ENCODE results near the gene APOE.

APOE gene

DNA sequence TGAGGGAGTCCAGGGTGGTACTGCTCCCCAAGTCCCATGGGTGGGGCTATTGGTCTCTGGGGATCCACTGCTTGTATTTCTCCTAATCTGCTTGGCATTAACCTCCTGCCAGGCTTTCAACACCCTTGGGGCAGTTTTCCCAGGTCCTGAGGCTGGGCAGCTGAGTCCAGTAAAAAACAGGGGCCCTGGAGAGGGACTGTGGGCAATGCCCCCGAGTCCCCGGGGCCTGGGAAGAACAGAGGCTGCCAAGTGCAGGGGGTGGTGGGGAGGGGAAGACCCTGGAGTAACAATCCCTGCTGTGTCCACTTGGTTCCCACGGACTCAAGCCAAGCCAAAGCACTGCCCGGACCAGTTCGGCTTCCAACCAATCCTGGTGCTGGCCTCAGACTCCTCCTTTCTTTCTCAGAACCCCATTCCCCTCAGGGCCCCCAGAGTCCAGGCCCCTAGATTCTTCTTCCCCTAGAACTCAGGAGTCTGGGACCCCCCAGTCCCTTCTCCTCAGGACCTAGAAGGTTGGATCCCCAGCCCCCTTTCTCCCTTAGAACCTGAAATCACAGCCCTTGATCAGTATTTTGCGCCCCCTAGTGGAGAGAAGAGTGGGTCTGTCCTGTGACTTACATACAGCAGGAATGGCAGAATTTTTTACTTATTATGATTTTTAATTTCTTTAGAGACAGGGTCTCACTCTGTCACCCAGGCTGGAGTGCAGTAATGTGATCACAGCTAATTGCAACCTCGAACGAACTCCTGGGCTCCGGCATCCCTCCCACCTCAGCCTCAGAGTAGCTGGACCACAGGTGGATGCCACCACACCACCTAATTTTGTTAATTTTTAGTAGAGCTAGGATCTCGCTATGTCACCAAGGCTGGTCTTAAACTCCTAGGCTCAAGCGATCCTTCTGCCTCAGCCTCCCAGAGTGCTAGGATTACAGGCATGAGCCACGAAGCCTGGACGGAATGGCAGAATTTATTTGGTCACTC is 45.9 kb downstream of the APOE start:
- DNase-seq (ENCODE audit: low read depth in 1 of 2, low spot score in 1 of 2) = peak in 1 of 2 donors; percentile 17

- no peak for DNase-seq (ENCODE audit: low read depth in 1 of 2, low spot score in 1 of 2)
Observed at GRCh38 chr19:44954278-44954648, 48.7 kb downstream of the APOE start.

DNA sequence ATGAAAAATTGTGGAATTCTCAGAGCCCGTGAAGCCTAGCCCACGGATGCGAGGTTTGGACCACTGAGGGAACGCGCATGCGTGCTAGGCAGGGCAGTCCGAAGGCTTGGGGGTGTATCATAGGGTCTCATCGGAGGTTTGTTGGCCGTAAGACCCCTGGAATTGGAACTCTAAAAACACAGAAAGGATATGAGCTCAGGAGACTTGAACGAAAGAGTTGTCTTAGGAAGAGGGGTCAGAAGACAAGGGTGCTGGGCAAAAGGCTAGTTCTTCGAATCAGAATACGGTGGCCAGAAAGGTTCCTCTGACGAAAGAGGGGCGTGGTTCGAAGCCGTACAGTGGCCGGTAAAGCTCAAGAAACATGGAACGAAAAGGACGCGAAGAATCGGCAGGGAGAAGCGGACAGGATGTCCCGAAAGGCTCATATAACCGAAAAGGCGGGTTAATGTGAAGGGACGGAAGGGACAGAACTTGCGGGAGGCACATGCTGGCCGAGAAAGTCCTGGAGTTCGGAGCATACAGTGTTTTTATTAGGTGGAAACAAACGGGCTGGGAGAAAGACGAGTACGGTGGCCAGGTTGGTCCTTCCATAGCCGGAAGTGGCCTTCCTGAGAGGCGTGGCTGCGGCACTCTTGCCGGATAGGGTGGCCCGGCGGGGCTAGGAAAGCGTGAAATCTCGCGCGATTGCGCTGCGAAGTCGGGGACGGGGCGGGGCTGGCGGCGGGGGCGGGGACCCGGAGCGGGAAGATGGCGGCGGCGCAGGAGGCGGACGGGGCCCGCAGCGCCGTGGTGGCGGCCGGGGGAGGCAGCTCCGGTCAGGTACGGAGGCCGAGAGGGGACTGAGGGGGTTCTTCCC is 49.3 kb downstream of the APOE start, which contains the start of gene CLPTM1:
Gene CLPTM1, plus strand, starts transcription at position 732 of the 856 bp plus-strand sequence. Its CDS starts 16 bp downstream, at position 748.
- peak; percentile 94 to 96 for DNase-seq (ENCODE audit: low read depth in 1 of 2, low spot score in 1 of 2)

DNA sequence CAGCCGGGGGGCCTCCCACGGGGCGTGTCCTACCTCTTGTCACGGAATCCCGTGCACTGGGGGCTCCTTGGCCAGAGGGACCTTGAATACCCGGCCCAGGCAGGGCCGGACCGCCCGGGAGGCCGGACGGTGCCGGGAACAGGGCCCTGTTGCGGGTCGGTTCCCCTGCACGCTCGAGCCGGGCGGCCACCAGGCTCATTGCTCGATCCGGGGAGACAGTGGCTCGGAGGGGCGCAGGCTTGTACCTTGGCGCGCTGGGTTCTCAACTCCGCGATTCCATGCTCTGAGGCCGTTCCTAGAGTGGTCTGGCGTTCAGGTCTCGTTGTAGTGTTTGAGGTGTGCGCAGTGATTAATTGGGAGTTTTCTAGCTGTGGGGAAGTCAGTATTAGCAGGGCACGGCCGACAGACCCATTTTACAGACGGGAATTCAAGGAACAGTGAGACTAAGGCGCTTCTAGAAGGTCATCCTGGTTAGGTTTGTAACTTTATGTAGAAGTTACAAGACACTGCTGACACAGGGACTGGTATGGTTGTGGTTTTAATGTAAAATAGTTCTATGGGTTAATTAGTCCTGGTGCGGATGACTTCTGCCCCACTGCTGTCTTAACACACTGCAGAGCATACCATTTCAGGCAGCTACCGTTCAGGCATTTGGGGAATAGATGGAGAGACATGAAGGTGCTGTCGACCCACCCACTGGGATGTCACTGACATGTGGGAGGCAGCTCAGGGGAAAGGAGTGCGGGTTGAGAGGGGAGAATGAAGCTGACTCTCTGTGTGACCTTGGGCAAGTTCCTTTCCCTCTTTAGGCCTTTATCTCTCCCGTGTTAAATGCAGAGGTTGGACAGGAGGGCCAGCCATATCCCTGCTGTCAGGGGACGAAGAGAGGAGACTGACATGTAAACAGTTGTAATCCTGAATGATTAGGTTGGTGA is 50.2 kb downstream of the APOE start:
- no peak for DNase-seq (ENCODE audit: low read depth in 1 of 2, low spot score in 1 of 2)

DNA sequence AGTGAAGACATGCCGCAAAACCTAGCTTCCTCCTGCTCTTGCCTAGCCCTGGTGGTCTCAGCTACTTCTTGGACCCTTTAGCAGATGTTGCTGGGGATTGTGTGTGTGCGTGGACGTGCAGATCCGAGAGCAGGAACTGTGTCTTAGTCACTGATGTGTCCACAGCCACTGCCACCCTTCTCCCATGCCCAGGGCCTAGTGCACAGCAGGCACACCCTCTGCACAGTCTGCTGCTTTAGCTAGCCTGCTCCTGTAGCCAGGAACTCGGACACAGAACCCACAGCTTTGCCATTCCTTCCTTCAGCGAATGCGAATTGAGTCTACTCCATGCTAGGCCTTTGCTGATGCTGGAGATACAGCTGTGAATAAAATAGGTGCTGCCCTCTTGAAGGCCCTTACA is 51.9 kb downstream of the APOE start:
- DNase-seq (ENCODE audit: low read depth in 1 of 2, low spot score in 1 of 2) = no peak

DNA sequence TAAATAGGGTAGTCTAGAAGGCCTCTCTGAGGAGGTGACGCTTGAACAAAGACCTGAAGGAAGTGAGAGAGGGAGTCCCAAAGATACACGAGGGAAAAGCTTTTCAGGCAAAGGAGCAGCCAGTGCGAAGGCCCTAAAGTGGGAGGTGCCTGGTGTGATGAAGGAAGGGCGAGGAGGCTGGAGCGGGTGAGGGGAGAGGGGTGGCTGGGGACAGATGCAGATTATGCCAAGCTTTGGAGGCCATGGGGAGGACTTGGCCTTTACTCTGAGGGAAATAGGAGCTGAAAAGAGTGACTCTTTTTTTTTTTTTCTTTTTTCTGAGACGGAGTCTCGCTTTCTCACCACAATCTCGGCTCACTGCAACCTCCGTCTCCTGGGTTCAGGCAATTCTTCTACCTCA is 52.5 kb downstream of the APOE start:
- DNase-seq (ENCODE audit: low read depth in 1 of 2, low spot score in 1 of 2) = no peak

Measured in activated T-helper 1 cell treated with anti-CD3 and anti-CD28 coated beads, Interleukin-2, amount 50 U/mL, for 16 hours (primary cell).